Neural cell (in vitro differentiated cells): ENCODE measurements around the gene TSEN2. TPM values are rescaled to one million over a fixed set of nuclear protein-coding genes. Genes with fewer than 3 reads are reported as not detected.
"Not testable (repeated sequence)": the region's sequence is repeated elsewhere in the genome, so short reads cannot be mapped to it uniquely, and the experiment has no call there.

ENCODE experiments used
- H2AFZ ChIP-seq: fragments of 200-600, 300-800 bp; sonication (generic), shearing (Covaris generic); 2 replicates; pipeline ENCODE4 v1.6.0; 2014; ENCODE audit warnings: low read depth, mild to moderate bottlenecking, antibody characterized with exemption, low read length, moderate library complexity
- H3F3A ChIP-seq: fragments of 200-600 bp; shearing (Covaris generic); 2 replicates; pipeline ENCODE4 v1.6.1; 2016; ENCODE audit warnings: mild to moderate bottlenecking, moderate library complexity, mixed read lengths, antibody characterized with exemption, low read length; ENCODE audit not compliant: insufficient read depth, poor library complexity, severe bottlenecking
- H3K27ac ChIP-seq: fragments of 200-600, 300-800 bp; sonication (generic), shearing (Covaris generic); 2 replicates; pipeline ENCODE4 v1.5.1; 2014; ENCODE audit warnings: mild to moderate bottlenecking, low read length, moderate library complexity
- H3K27me3 ChIP-seq: fragments of 300-800, 200-600 bp; sonication (generic), shearing (Covaris generic); 2 replicates; pipeline ENCODE4 v1.6.0; 2014; ENCODE audit warnings: mild to moderate bottlenecking, low read depth, low read length, moderate library complexity; ENCODE audit not compliant: insufficient read depth
- H3K36me3 ChIP-seq: fragments of 300-800, 200-600 bp; sonication (generic), shearing (Covaris generic); 2 replicates; pipeline ENCODE4 v1.5.1; 2014; ENCODE audit warnings: mild to moderate bottlenecking, antibody characterized with exemption, low read length, moderate library complexity; ENCODE audit not compliant: insufficient read depth
- H3K4me2 ChIP-seq: fragments of 300-800, 200-600 bp; sonication (generic), shearing (Covaris generic); 2 replicates; pipeline ENCODE4 v1.6.0; 2014; ENCODE audit warnings: mild to moderate bottlenecking, low read length
- H3K4me3 ChIP-seq: fragments of 300-800, 200-600 bp; sonication (generic), shearing (Covaris generic); 2 replicates; pipeline ENCODE4 v1.5.1; 2014; ENCODE audit warnings: mild to moderate bottlenecking, low read length, moderate library complexity
- H3K79me2 ChIP-seq: fragments of 200-600 bp; shearing (Covaris generic); replicated peaks from 2 replicates; pipeline ENCODE4 v1.6.0; 2014; ENCODE audit warnings: mild to moderate bottlenecking, low read length, moderate library complexity; ENCODE audit not compliant: insufficient read depth
- H3K9ac ChIP-seq: fragments of 300-800, 200-600 bp; sonication (generic), shearing (Covaris generic); 2 replicates; pipeline ENCODE4 v1.6.1; 2016; ENCODE audit warnings: mild to moderate bottlenecking, low read length, mixed read lengths
- H3K9me2 ChIP-seq: fragments of 200-600 bp; shearing (Covaris generic); 2 replicates; pipeline ENCODE4 v1.6.1; 2016; ENCODE audit warnings: mild to moderate bottlenecking, low read length, mixed read lengths; ENCODE audit not compliant: insufficient read depth
- H3K9me3 ChIP-seq: fragments of 200-600, 300-800 bp; sonication (generic), shearing (Covaris generic); 2 replicates; pipeline ENCODE4 v1.6.1; 2016; ENCODE audit warnings: mild to moderate bottlenecking, mixed run types, low read length, moderate library complexity, mixed read lengths
- H4K20me1 ChIP-seq: fragments of 200-600 bp; shearing (Covaris generic); 2 replicates; pipeline ENCODE4 v1.6.1; 2016; ENCODE audit warnings: mild to moderate bottlenecking, mixed run types; ENCODE audit not compliant: insufficient read depth
- EP300 ChIP-seq: fragments of 450-650 bp; conservative IDR thresholded peaks from 2 replicates; pipeline ENCODE4 v1.6.1; 2014; ENCODE audit warnings: antibody characterized with exemption, mild to moderate bottlenecking, moderate library complexity; ENCODE audit not compliant: poor library complexity, severe bottlenecking
- EZH2 ChIP-seq: fragments of 200-600, 300-800 bp; shearing (Covaris generic), sonication (generic); IDR thresholded peaks from 2 replicates; pipeline ENCODE4 v1.6.1; 2014; ENCODE audit warnings: antibody characterized with exemption, low read length, borderline replicate concordance, mild to moderate bottlenecking; ENCODE audit not compliant: insufficient read depth, poor library complexity, severe bottlenecking
- MXI1 ChIP-seq: fragments of 450-650 bp; conservative IDR thresholded peaks from 2 replicates; pipeline ENCODE4 v1.6.1; 2014; ENCODE audit warnings: antibody characterized with exemption, mild to moderate bottlenecking; ENCODE audit not compliant: poor library complexity, severe bottlenecking
- POLR2AphosphoS5 ChIP-seq: IDR thresholded peaks from 2 replicates; pipeline ENCODE4 v1.6.1; 2012
- RAD21 ChIP-seq: fragments of 450-650 bp; conservative IDR thresholded peaks from 2 replicates; pipeline ENCODE4 v1.6.1; 2014; ENCODE audit warnings: antibody characterized with exemption, mild to moderate bottlenecking, moderate library complexity
- SMC3 ChIP-seq: fragments of 450-650 bp; conservative IDR thresholded peaks from 2 replicates; pipeline ENCODE4 v1.6.1; 2014; ENCODE audit warnings: antibody characterized with exemption, mild to moderate bottlenecking, moderate library complexity; ENCODE audit not compliant: poor library complexity
- TAF1 ChIP-seq: IDR thresholded peaks from 2 replicates; pipeline ENCODE4 v1.6.1; 2012; ENCODE audit warnings: low read depth
- polyA plus RNA-seq: library from polyadenylated mRNA; depleted of rRNA; stranded (reverse); fragments of >200 nt; gene quantifications from 2 replicates; pipeline ENCODE4 v1.2.3, GENCODE V29; 2014
- TF ChIP-seq, protein P1 (sequence below): fragments of 450-650 bp; IDR thresholded peaks from 2 replicates; pipeline ENCODE4 v1.5.1; 2014; ENCODE audit warnings: antibody characterized with exemption, mild to moderate bottlenecking, moderate library complexity; ENCODE audit not compliant: poor library complexity, severe bottlenecking
- TF ChIP-seq, protein P2 (sequence below): IDR thresholded peaks from 2 replicates; pipeline ENCODE4 v1.6.1; 2012; ENCODE audit warnings: borderline replicate concordance

The TSEN2 gene
- polyA plus RNA-seq, 1 donor from 2014 or later = 22.6 TPM

- not testable (repeated sequence) for H3K36me3 ChIP-seq
Measured at GRCh38 chr3:12543497-12543896, 59.2 kb downstream of the TSEN2 start.

DNA sequence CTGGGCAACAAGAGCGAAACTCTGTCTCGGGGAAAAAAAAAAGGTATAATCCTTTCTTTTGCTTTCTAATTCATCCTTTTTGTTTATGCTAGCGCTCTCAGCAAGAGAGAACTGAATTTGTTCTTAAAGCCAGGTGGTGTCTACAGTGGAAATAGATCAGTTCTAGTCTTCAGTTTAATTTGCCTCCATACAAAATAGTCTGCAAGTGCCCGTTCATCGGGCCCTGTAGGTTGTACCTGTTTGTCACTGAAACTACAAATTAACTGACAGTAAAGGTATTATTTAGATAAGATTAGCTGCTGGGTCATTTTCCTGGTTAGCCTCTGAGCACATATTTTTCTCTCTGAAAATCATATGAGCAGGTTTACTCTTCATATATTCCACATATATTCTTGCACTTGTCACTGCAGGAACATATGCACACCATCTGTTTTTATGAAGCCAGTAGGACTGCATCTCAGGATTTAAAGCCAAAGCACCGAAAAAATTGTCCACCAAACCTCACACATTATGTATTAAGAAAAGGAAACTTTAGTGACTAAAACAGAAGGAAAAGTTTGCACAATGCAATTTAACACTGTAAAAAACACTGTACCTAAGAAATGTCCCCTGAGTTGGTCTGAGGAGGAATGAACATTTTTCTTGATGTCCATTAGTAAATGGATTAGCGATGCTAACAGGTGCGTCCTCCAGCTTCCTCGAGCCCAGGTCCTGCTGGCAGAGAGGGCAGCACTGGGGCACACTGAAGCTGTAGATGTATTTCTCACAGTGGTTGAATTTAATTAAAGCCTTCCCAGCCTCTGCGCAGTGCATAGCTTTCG is 60.6 kb downstream of the TSEN2 start:
- no peak overlapping the region for H3K4me2 ChIP-seq
- no peaks in the 10 kb centered on the region for H3K9me3 ChIP-seq
- H3K27me3 ChIP-seq = no peaks in the 10 kb centered on the region
- no peaks in the 10 kb centered on the region for H3F3A ChIP-seq
- H3K36me3 ChIP-seq = no peaks in the 10 kb centered on the region
- H3K9ac ChIP-seq = no peak overlapping the region
- no peaks in the 10 kb centered on the region for H4K20me1 ChIP-seq
- no peaks in the 10 kb centered on the region for H3K9me2 ChIP-seq
- H3K4me3 ChIP-seq = no peak overlapping the region
- no peak overlapping the region for H3K27ac ChIP-seq
- TF ChIP-seq RAD21 (no peak), EZH2 (no peak), SMC3 (no peak), EP300 (no peak), TAF1 (no peak), POLR2AphosphoS5 (no peak), MXI1 (no peak)
- TF ChIP-seq, protein P1, sequence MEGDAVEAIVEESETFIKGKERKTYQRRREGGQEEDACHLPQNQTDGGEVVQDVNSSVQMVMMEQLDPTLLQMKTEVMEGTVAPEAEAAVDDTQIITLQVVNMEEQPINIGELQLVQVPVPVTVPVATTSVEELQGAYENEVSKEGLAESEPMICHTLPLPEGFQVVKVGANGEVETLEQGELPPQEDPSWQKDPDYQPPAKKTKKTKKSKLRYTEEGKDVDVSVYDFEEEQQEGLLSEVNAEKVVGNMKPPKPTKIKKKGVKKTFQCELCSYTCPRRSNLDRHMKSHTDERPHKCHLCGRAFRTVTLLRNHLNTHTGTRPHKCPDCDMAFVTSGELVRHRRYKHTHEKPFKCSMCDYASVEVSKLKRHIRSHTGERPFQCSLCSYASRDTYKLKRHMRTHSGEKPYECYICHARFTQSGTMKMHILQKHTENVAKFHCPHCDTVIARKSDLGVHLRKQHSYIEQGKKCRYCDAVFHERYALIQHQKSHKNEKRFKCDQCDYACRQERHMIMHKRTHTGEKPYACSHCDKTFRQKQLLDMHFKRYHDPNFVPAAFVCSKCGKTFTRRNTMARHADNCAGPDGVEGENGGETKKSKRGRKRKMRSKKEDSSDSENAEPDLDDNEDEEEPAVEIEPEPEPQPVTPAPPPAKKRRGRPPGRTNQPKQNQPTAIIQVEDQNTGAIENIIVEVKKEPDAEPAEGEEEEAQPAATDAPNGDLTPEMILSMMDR = no peak
- TF ChIP-seq, protein P2, sequence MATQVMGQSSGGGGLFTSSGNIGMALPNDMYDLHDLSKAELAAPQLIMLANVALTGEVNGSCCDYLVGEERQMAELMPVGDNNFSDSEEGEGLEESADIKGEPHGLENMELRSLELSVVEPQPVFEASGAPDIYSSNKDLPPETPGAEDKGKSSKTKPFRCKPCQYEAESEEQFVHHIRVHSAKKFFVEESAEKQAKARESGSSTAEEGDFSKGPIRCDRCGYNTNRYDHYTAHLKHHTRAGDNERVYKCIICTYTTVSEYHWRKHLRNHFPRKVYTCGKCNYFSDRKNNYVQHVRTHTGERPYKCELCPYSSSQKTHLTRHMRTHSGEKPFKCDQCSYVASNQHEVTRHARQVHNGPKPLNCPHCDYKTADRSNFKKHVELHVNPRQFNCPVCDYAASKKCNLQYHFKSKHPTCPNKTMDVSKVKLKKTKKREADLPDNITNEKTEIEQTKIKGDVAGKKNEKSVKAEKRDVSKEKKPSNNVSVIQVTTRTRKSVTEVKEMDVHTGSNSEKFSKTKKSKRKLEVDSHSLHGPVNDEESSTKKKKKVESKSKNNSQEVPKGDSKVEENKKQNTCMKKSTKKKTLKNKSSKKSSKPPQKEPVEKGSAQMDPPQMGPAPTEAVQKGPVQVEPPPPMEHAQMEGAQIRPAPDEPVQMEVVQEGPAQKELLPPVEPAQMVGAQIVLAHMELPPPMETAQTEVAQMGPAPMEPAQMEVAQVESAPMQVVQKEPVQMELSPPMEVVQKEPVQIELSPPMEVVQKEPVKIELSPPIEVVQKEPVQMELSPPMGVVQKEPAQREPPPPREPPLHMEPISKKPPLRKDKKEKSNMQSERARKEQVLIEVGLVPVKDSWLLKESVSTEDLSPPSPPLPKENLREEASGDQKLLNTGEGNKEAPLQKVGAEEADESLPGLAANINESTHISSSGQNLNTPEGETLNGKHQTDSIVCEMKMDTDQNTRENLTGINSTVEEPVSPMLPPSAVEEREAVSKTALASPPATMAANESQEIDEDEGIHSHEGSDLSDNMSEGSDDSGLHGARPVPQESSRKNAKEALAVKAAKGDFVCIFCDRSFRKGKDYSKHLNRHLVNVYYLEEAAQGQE = no peak
- no peak overlapping the region for H2AFZ ChIP-seq
- H3K79me2 ChIP-seq = no peaks in the 10 kb centered on the region

More at GRCh38 chr3:12543497-12543896, 59.2 kb downstream of the TSEN2 start:
- H3F3A ChIP-seq, H3K27ac ChIP-seq, H3K4me2 ChIP-seq, H3K79me2 ChIP-seq, H3K9ac ChIP-seq, H2AFZ ChIP-seq, H4K20me1 ChIP-seq, H3K27me3 ChIP-seq, H3K9me3 ChIP-seq, H3K9me2 ChIP-seq, H3K4me3 ChIP-seq: not testable (repeated sequence)
